Adipose tissue (tissue), 3 donors: ENCODE measurements around the gene RANBP17. TPM values are rescaled to one million over a fixed set of nuclear protein-coding genes. Genes with fewer than 3 reads are reported as not detected.

Experiments
- H3K27ac ChIP-seq: one replicate; pipeline ENCODE4 v1.5.1; 2013; ENCODE audit warnings: low read depth, low read length
- WGBS, 3 donors: extraction: QIAGEN DNeasy Blood & Tissue Kit; methylation state at CpG; one replicate each; pipeline ENCODE4 v1.1.7; 2013; 5-methylcytosine and 5-hydroxymethylcytosine counted together
- polyA plus RNA-seq, 3 donors: library from polyadenylated mRNA; stranded (reverse); fragments of 200-250 nt; gene quantifications; one replicate each; pipeline ENCODE4 v1.2.3, GENCODE V29; 2013
- donor health status: healthy with polysubstance abuse.
- donor health status: Bipolar disorder and iron deficiency.
- donor health status: healthy.

RANBP17 gene
- polyA plus RNA-seq, 3 donors, result 0.85 to 1.2 (median 1.1) TPM

- 97 to 100% (median 99%) methylated on average over 1 of the region's 1 CpG for WGBS, 3 donors
- no peak overlapping the region for H3K27ac ChIP-seq
These were observed 388.9 kb downstream of the RANBP17 start for GRCh38 chr5:171250738-171251137.

GRCh38 chr5:171251519-171251918 lies 389.7 kb downstream of the RANBP17 start:
- 97% methylated on average over 21 of the region's 21 CpGs for WGBS, 3 donors
- H3K27ac ChIP-seq, result no peak overlapping the region

- 93 to 95% (median 95%) methylated on average over 6 of the region's 6 CpGs for WGBS, 3 donors
- no peak overlapping the region for H3K27ac ChIP-seq
These were observed 390.9 kb downstream of the RANBP17 start for GRCh38 chr5:171252674-171253073.

DNA sequence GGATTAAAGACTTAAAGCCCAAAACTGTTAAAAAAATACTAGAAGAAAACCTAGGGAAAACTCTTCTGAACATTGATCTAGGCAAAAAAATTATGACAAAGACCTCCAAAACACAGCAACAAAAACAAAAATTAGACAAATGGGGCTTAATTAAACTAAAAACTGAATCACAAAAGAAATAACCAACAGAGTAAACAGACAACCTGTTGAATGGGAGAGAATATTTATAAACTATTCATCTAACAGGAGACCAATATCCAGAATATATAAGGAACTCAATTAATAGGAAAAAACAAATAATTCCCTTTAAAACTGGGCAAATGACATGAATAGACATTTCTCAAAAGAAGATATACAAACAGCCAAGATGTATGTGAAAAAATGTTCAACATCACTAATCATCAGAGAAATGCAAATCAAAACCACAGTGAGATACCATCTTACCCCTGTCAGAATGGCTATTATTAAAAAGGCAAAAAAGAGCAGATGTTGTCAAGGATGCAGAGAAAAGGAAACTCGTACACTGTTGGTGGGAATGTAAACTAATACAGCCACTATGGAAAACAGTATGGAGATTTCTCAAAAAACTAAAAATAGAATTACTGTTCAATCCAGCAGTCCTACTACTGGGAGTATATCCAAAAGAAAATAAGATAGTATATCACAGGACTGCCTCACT lies 397.1 kb downstream of the RANBP17 start:
- 57 to 72% (median 67%) methylated on average over 1 of the region's 1 CpG for WGBS, 3 donors
- no peak overlapping the region for H3K27ac ChIP-seq

DNA sequence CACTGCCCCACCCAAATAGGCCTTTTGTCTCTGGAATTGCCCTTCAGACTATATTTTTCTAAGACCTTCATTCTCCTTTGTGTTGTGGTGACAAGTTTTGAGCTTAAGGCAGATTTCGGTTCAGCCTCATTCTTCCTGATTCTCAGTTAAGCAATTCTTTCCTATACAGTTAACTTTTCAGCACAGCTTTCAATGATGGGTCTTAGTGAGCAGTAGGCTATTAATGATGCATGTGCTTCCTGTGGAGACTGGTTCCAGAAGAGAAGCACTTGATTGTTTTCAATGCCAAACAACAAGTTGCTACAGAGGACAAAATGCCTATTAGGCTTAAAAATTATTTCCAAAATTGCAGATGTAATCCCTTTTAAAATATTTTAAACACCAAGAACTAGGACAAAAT lies 399.5 kb downstream of the RANBP17 start:
- no peak overlapping the region for H3K27ac ChIP-seq

DNA sequence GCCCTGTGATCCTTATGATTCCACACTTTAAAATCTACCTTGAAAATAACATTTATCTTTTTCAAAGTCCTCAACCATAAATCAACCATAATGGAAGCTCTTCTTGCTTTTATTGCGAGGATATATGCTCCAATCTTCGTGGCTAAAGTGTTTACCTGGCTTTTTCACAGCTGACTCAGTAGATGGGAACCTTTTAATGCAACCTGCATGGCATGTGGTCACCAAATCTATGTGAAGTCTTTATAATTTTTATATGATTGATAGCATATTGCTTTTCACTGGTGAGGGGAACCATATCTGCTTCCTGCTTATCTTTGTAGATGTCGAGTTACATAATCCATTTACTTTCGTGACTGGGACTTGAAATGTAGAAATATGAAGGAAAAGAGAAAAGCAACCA lies 400.1 kb downstream of the RANBP17 start:
- H3K27ac ChIP-seq, result no peak overlapping the region
- 81 to 88% (median 87%) methylated on average over 4 of the region's 4 CpGs for whole genome bisulfite sequencing, 3 donors

More for the DNA sequence above, 399.5 kb downstream of the RANBP17 start:
- WGBS, 3 donors, result 56 to 79% (median 68%) methylated on average over 1 of the region's 1 CpG

- no peak overlapping the region for H3K27ac ChIP-seq
These were observed 401.4 kb downstream of the RANBP17 start for GRCh38 chr5:171263181-171263580.

GRCh38 chr5:171264843-171265242 lies 403.0 kb downstream of the RANBP17 start:
- no peak overlapping the region for H3K27ac ChIP-seq
- 69 to 92% (median 77%) methylated on average over 2 of the region's 2 CpGs for WGBS, 3 donors

DNA sequence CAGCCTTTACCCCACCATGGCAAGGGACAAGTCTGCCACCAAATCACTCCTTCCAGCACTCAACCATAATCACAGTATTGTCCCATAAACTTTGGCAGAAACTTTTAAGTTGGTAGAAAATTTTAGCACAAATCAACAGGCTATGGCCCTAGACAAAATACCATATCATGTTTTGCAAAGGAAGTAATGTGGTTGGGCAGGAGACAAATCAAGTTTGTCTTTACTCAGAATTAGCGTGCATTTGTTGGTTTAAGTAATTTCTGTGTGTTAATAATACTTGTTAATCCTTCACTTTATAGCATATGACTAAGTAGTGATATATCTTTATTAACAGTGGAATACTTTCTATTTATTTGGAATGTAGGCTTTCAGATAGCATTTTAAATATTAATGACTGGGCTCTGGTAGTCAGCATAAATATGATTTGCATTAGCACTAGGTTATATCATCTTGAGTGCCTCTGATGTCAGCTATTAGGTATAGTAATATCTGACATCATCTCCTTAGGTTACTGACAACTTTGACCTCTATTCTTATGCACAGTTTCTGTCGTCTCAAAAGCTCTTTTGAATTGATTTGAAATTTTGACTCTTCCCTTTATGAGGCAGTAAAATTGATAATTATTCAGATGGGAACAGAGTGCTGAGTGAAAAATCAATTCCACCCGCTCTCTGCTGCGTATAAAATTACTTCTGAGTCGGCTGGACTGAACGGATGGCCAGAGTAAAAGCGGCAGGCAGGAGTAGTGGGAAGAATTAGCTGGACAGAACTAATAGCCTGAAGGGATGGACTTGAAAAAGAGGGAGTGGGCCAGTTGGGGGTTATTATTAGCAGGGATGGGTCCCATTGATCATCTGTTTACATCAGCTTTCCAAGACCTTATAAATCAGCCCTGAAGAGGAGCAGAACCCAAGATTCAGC lies 407.1 kb downstream of the RANBP17 start:
- no peak overlapping the region for H3K27ac ChIP-seq
- WGBS, 3 donors, result 62 to 85% (median 84%) methylated on average over 7 of the region's 7 CpGs

DNA sequence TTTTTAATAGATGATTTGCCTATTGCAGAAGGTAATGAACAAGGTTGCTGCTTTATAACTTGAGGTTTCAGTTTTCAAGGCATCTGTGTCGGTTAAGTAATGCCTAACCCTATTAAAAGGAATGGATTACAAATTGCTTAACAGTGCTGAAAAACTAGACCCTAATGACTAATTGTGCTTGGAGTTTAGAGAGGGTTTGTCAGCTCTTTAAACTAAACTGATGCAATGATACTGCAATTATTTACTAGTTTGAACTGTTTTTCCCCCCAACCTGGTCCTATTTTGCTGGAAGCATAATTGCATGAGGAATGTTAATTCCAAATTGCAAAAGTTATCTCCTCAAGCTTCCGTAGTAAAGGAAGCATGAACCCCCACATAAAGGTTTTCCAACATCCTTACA lies 407.9 kb downstream of the RANBP17 start:
- WGBS, 3 donors, result 82 to 89% (median 87%) methylated on average over 2 of the region's 2 CpGs
- no peak overlapping the region for H3K27ac ChIP-seq

- WGBS, 3 donors, result 88 to 95% (median 89%) methylated on average over 3 of the region's 3 CpGs
- no peak overlapping the region for H3K27ac ChIP-seq
These were observed 408.3 kb downstream of the RANBP17 start for GRCh38 chr5:171270136-171270535.

- no peak overlapping the region for H3K27ac ChIP-seq
- 97 to 98% (median 97%) methylated on average over 3 of the region's 3 CpGs for WGBS, 3 donors
These were observed 410.0 kb downstream of the RANBP17 start for GRCh38 chr5:171271798-171272197.

DNA sequence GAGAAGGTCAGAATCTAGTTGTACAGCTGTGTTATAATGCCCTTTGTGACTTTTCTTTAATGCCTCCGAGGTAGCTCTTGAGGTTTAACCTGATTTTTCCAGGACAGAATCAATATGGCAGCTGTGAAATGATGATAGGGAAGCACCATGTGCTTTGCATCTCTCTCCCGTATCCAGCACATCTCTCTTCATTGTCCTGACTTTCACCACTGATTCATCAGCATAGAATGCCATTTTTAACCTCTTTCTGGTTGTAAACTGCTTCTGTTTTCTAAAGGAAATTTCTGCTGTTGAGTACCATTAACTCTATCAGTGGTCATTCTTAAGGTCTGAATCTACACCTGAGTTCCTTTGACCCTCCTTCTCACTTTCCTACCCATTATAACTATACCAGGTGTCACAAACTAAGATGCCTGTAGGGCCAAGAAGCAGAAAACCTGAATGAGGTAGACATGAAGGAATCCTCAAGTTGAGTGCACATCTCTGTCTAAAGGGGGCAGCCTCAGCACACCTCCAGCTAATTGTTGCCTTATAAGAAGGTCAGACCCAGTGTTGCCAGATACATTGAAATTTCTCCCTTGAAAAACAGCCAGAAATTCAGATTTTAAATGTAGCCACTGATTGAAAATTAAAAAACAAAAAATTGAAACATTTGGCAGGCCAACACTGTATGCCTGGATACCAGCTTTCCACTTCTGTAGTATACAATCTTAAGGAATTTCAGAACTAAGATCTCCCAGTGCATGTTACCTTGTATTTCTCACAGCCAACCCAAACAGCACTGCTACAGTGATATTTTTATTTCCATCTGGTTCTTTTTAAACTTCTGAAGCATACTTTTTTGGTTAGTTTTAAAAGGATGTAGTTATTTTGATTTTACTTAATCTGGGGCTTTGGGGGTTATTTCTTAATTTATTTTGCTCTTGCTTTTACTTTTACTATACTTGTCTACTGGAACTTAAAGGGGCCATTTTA lies 411.5 kb downstream of the RANBP17 start:
- H3K27ac ChIP-seq, result no peak overlapping the region
- 86 to 88% (median 88%) methylated on average over 2 of the region's 2 CpGs for WGBS, 3 donors

DNA sequence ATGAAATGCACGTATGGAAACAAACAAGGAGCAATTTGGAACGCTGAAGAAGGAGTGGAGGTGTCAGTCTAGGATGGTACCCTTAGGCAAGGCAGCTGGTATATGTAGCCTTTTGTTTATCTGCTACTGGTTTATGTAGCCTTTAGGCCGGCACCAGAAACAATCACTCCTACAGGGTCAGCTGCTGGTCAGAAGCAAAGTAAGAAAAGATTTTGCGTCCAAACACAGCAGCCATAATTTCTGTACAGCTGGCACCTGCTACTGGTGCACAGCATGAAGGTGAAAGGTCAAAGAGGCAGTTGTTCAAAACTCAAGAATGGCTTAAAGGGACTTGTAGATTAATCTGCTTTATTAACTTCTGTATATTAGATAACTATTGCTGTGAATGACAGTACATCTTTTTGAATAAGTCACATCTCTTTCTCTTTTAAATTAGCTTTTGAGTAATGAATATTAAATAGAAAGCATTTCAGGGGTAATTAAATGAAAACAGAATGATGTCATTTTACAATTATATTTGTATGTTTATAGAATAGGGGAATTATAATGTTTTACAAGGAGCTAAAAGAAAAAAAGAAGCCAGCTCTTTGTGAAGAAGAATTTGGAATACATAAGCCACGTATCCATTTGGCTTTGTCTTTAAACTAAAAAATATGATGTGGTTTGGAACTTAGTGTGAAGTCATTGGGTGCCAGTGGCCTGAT lies 414.2 kb downstream of the RANBP17 start:
- 74 to 83% (median 79%) methylated on average over 5 of the region's 5 CpGs for WGBS, 3 donors
- H3K27ac ChIP-seq, result no peak overlapping the region

DNA sequence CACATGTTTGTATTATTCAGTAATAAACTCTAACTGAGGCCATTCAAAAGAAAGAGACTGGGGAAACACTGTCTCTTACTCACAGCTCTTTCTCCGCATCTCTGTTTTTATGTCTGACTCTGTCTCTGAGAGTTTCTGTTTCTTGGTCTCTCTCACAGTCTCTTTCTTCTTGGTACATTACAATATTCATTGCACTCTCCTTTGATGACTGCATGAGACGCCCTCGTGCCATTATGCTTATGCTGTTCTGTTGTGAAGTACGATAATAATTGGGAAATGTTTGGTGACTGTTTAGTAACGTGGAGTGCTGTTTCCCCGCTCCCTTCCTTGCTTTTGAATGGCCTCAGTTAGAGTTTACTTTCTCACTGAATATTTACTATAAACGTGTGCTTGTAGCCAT lies 421.9 kb downstream of the RANBP17 start:
- 84 to 87% (median 86%) methylated on average over 7 of the region's 7 CpGs for WGBS, 3 donors
- H3K27ac ChIP-seq, result no peak overlapping the region

GRCh38 chr5:171285465-171285864 lies 423.6 kb downstream of the RANBP17 start:
- WGBS, 3 donors, result 83 to 88% (median 87%) methylated on average over 2 of the region's 2 CpGs
- H3K27ac ChIP-seq, result no peak overlapping the region

- WGBS, 3 donors, result 92 to 95% (median 92%) methylated on average over 2 of the region's 2 CpGs
- H3K27ac ChIP-seq, result no peak overlapping the region
These were observed 426.2 kb downstream of the RANBP17 start for GRCh38 chr5:171288066-171288465.

DNA sequence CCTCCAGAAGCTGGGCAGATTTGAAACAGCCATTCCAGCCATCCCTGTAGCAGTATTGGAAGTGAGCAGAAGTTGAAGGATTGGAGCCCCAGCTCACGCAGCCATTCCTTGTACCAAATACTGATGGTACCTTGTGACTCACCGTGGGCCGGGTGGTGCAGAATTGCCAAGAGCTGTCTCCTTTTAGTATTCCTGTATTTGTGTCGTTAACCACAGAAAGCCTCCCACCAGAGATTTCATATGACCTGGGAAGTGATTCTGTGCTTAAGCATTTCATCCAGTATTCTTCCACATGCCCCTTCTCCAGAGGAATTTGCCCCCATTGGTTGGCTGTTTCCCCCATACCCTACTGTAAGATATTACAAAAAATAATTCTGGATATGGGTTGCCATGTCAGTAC lies 429.6 kb downstream of the RANBP17 start:
- H3K27ac ChIP-seq, result no peak overlapping the region
- WGBS, 3 donors, result 95 to 98% (median 98%) methylated on average over 4 of the region's 4 CpGs
